ENCODE measurements around the gene PNPLA8. TPM values are rescaled to one million over a fixed set of nuclear protein-coding genes. Genes with fewer than 3 reads are reported as not detected.
A peak's percentile ranks its signal among the peaks of the same experiment; 100 is the strongest.

The PNPLA8 gene
- total RNA-seq: 10 to 100 TPM; 28.0 to 28.9 TPM
- polyA plus RNA-seq: 10 to 100 TPM; 20.9 to 28.8 TPM

- Mint-ChIP-seq H3K27ac (peak within 1 kb of the TSS; percentile 99 to 100 (median 100)), H3K36me3 (peaks cover 4 to 16% of the 10 kb centered on the region in 2 donors), H3K4me3 (peak within 1 kb of the TSS; percentile 90 to 98 (median 96)), H3K9me3 (no peaks in the 10 kb centered on the region), H3K27me3 (no peaks in the 10 kb centered on the region), H3K4me1 (peaks cover 30 to 58% (median 39%) of the 10 kb centered on the region in 4 donors)
- CTCF ChIA-PET (ENCODE audit: partially characterized antibody): interaction anchor here (1.2 to 4.9 kb wide), 6 partner anchors 12 to 51 kb away, joined by 3 to 24 read pairs (median 4); partner anchors contain the start of genes DNAJB9 and THAP5
- peak within 1 kb of the TSS; percentile 52 to 81 for H3K4me3 ChIP-seq (ENCODE audit: low read length in 2 of 2)
- H3K27me3 ChIP-seq (ENCODE audit: insufficient read depth, low read length): no peaks in the 10 kb centered on the region
- H3K9me3 ChIP-seq (ENCODE audit: control insufficient read depth in 1 of 2, low read length in 2 of 2): no peaks in the 10 kb centered on the region
- peak; percentile 100 for DNase-seq
- intact Hi-C loops (cut with micrococcal nuclease): loop anchor here (1.0 kb wide), 2 partner anchors 43 to 1358 kb away; partner anchors contain the start of genes DNAJB9 and THAP5
- POLR2A ChIA-PET (ENCODE audit: partially characterized antibody): interaction anchor here (0.7 to 6.3 kb wide), 7 partner anchors 10 to 1358 kb away, joined by 3 to 138 read pairs (median 3); partner anchors contain the start of genes DNAJB9, HBP1 and THAP5
- H3K36me3 ChIP-seq (ENCODE audit: insufficient read depth, low read length): no peaks in the 10 kb centered on the region
- H3K4me1 ChIP-seq (ENCODE audit: insufficient read depth, low read length): peaks cover 38% of the 10 kb centered on the region
- peak within 1 kb of the TSS; percentile 98 for H3K27ac ChIP-seq (ENCODE audit: low read depth, low read length)
These were observed at the start of gene PNPLA8 for GRCh38 chr7:108525985-108526767. Gene PNPLA8 (minus strand): TSS chr7:108526135. CDS start chr7:108515491, 10,644 bp downstream.

- no peaks in the 10 kb centered on the region for H3K9me3 ChIP-seq (ENCODE audit: control insufficient read depth in 1 of 2, low read length in 2 of 2)
- peaks cover 54 to 70% of the 10 kb centered on the region in 2 donors for H3K36me3 Mint-ChIP-seq
- H3K4me1 Mint-ChIP-seq: peaks cover 18 to 52% (median 41%) of the 10 kb centered on the region in 4 donors
- ChIA-PET CTCF (ENCODE audit: partially characterized antibody) (no interaction called here), POLR2A (ENCODE audit: partially characterized antibody) (no interaction called here)
- H3K27ac ChIP-seq (ENCODE audit: low read depth, low read length): no peak overlapping the region
- H3K27me3 Mint-ChIP-seq: no peaks in the 10 kb centered on the region
- peaks cover 33% of the 10 kb centered on the region for H3K4me1 ChIP-seq (ENCODE audit: insufficient read depth, low read length)
- intact Hi-C loops (cut with micrococcal nuclease): no loop called here
- no peak overlapping the region for H3K4me3 Mint-ChIP-seq
- peak overlapping the region in 1 of 7 donors; percentile 35 for H3K27ac Mint-ChIP-seq
- no peak for DNase-seq
- H3K4me3 ChIP-seq (ENCODE audit: low read length in 2 of 2): no peak overlapping the region
- peaks cover 18% of the 10 kb centered on the region for H3K36me3 ChIP-seq (ENCODE audit: insufficient read depth, low read length)
- H3K9me3 Mint-ChIP-seq: peaks cover 0 to 2% (median 0%) of the 10 kb centered on the region in 8 donors
- H3K27me3 ChIP-seq (ENCODE audit: insufficient read depth, low read length): no peaks in the 10 kb centered on the region
These were observed 49.2 kb upstream of the PNPLA8 start for GRCh38 chr7:108575156-108575555.

- Mint-ChIP-seq H3K27me3 (no peaks in the 10 kb centered on the region), H3K36me3 (peaks cover 35 to 69% of the 10 kb centered on the region in 2 donors), H3K4me3 (peak overlapping the region in 1 of 8 donors; percentile 40), H3K27ac (peak overlapping the region in 2 of 7 donors; percentile 37 to 39), H3K4me1 (peaks cover 30 to 77% (median 56%) of the 10 kb centered on the region in 4 donors), H3K9me3 (peaks cover 0 to 5% (median 0%) of the 10 kb centered on the region in 8 donors)
- H3K4me1 ChIP-seq (ENCODE audit: insufficient read depth, low read length): peaks cover 48% of the 10 kb centered on the region
- no peaks in the 10 kb centered on the region for H3K27me3 ChIP-seq (ENCODE audit: insufficient read depth, low read length)
- POLR2A ChIA-PET (ENCODE audit: partially characterized antibody): interaction anchor here (4.2 kb wide), 1 partner anchor 45 kb away, joined by 138 read pairs; the partner anchor contains the start of gene PNPLA8
- intact Hi-C loops (cut with micrococcal nuclease): no loop called here
- peaks cover 18% of the 10 kb centered on the region for H3K36me3 ChIP-seq (ENCODE audit: insufficient read depth, low read length)
- H3K27ac ChIP-seq (ENCODE audit: low read depth, low read length): no peak overlapping the region
- H3K4me3 ChIP-seq (ENCODE audit: low read length in 2 of 2): no peak overlapping the region
- H3K9me3 ChIP-seq (ENCODE audit: control insufficient read depth in 1 of 2, low read length in 2 of 2): no peaks in the 10 kb centered on the region
- no peak for DNase-seq
- CTCF ChIA-PET (ENCODE audit: partially characterized antibody): no interaction called here
These were observed 46.5 kb upstream of the PNPLA8 start for GRCh38 chr7:108572480-108572879.

GRCh38 chr7:108570146-108570755 is 44.3 kb upstream of the PNPLA8 start:
- Mint-ChIP-seq H3K36me3 (peaks cover 25 to 59% of the 10 kb centered on the region in 2 donors), H3K27ac (peak overlapping the region; percentile 96 to 100 (median 99)), H3K4me3 (peak overlapping the region; percentile 91 to 99 (median 96)), H3K4me1 (peaks cover 31 to 88% (median 55%) of the 10 kb centered on the region in 4 donors), H3K9me3 (peaks cover 0 to 4% (median 0%) of the 10 kb centered on the region in 8 donors), H3K27me3 (no peaks in the 10 kb centered on the region)
- H3K4me3 ChIP-seq (ENCODE audit: low read length in 2 of 2): peak overlapping the region; percentile 49 to 97
- ChIA-PET CTCF (ENCODE audit: partially characterized antibody) (interaction anchor here (1.0 to 1.8 kb wide), 2 partner anchors 43 to 45 kb away, joined by 3 to 7 read pairs; partner anchors contain the start of gene PNPLA8), POLR2A (ENCODE audit: partially characterized antibody) (interaction anchor here (0.6 to 4.2 kb wide), 8 partner anchors 10 to 1402 kb away, joined by 3 to 138 read pairs (median 4); partner anchors contain the start of genes HBP1 and PNPLA8)
- H3K36me3 ChIP-seq (ENCODE audit: insufficient read depth, low read length): peaks cover 18% of the 10 kb centered on the region
- peak overlapping the region; percentile 100 for H3K27ac ChIP-seq (ENCODE audit: low read depth, low read length)
- peaks cover 59% of the 10 kb centered on the region for H3K4me1 ChIP-seq (ENCODE audit: insufficient read depth, low read length)
- H3K27me3 ChIP-seq (ENCODE audit: insufficient read depth, low read length): no peaks in the 10 kb centered on the region
- intact Hi-C loops (cut with micrococcal nuclease): no loop called here
- H3K9me3 ChIP-seq (ENCODE audit: control insufficient read depth in 1 of 2, low read length in 2 of 2): no peaks in the 10 kb centered on the region
- peak in 4 of 5 donors; percentile 50 to 70 (median 58) for DNase-seq

- POLR2A ChIA-PET (ENCODE audit: partially characterized antibody): interaction anchor here (0.6 to 4.2 kb wide), 11 partner anchors 10 to 1401 kb away, joined by 3 to 138 read pairs (median 4); partner anchors contain the start of genes HBP1 and PNPLA8
- intact Hi-C loops (cut with micrococcal nuclease): loop anchor here (1.0 to 2.0 kb wide), 4 partner anchors 43 to 1704 kb away; partner anchors contain the start of genes COG5, DUS4L, HBP1 and PIK3CG
- CTCF ChIA-PET (ENCODE audit: partially characterized antibody): interaction anchor here (0.6 to 1.8 kb wide), 4 partner anchors 42 to 1401 kb away, joined by 3 to 7 read pairs (median 4); partner anchors contain the start of gene PNPLA8
- Histone ChIP-seq H3K27ac (ENCODE audit: low read depth, low read length) (peak within 1 kb of the TSS; percentile 100), H3K27me3 (ENCODE audit: insufficient read depth, low read length) (no peaks in the 10 kb centered on the region), H3K4me1 (ENCODE audit: insufficient read depth, low read length) (peaks cover 59% of the 10 kb centered on the region), H3K36me3 (ENCODE audit: insufficient read depth, low read length) (peaks cover 18% of the 10 kb centered on the region), H3K4me3 (ENCODE audit: low read length in 2 of 2) (peak within 1 kb of the TSS; percentile 77 to 97), H3K9me3 (ENCODE audit: control insufficient read depth in 1 of 2, low read length in 2 of 2) (no peaks in the 10 kb centered on the region)
- peak; percentile 99 to 100 (median 100) for DNase-seq
- H3K27ac Mint-ChIP-seq: peak within 1 kb of the TSS; percentile 96 to 100 (median 99)
- H3K9me3 Mint-ChIP-seq: peaks cover 0 to 4% (median 0%) of the 10 kb centered on the region in 8 donors
- H3K36me3 Mint-ChIP-seq: peaks cover 27 to 58% of the 10 kb centered on the region in 2 donors
- H3K4me1 Mint-ChIP-seq: peaks cover 31 to 82% (median 51%) of the 10 kb centered on the region in 4 donors
- H3K4me3 Mint-ChIP-seq: peak within 1 kb of the TSS; percentile 91 to 99 (median 96)
- no peaks in the 10 kb centered on the region for H3K27me3 Mint-ChIP-seq
These were observed 43.6 kb upstream of the PNPLA8 start, which contains the start of the genes DNAJB9 and THAP5 for GRCh38 chr7:108569381-108570145. Gene DNAJB9 (plus strand): TSS chr7:108569874. CDS start chr7:108571727, 1,853 bp downstream. Gene THAP5 (minus strand): TSS chr7:108569706. CDS start chr7:108569569, 137 bp downstream.

Measured in CD4-positive, alpha-beta memory T cell (primary cell).